GF-D8 (cell line): ENCODE results near the gene KLHL17.
"Not testable (repeated sequence)": the region's sequence is repeated elsewhere in the genome, so short reads cannot be mapped to it uniquely, and the experiment has no call there.

Experiments
- DNase-seq: peaks from one replicate; lab custom pipeline; 2025; lab: John Stamatoyannopoulos, UW

Gene KLHL17

DNA sequence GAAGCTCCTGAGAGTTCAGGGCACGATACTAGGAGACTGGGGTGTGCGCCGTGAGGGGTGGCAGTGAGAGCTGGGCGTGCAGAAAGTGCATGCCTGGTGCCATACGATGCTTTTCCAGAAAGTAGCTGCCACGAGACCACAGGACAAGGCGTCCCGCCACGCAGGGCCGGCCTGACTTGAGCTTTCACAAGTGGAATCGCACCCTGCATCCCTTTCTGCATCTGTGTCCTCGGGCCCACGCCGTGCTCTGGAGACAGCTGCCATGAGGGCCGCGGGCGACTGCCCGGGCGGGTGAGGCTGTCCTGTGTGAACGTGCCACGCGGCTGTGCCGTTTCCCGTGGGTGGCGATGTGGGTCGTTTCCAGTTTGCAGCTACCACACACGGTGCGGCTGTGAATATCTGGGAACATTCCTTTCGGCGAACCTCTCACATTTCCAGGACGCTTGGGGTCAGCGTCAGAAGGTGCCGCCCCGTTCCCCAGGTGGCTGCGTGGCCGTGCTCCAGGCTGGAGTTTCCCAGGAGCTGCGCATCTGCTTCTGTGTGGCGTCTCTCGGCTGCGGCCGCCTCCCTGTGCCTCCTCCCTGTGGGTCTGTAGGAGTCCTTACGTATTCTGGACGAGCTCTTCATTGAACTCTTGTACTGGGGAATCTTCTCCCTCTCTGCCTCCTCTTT is 22.5 kb downstream of the KLHL17 start:
- no peak for DNase-seq

DNA sequence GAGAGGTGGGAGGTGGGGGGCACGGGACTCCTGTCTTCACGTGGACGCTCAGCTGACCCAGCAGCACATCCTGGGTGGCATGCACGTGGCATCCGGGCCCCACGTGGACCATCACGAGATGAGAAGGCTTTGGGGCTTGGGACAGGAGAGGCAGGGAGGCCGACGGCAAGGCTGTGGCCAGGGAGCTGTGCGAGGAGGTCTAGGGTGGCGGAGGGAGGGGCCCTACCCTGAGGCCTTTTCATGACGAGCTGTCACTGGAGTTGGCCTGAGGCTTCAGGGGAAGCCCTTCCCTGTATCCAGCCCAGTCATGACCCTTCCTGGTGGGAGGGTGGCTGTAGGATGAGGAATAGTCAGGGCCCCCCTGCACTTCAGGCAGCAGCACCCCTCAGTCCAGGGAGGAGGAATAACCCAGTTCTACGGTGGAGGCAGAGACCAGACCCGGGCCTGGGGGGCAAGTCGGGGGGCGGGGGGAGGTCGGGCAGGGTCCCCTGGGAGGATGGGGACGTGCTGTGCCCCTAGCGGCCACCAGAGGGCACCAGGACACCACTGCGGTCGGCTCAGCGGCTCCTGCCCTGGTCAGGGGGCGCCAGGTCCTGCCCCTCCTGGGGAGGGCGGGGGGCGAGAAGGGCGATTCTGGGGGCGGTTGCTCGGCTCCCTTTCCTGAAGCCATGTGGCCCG is 23.6 kb downstream of the KLHL17 start:
- DNase-seq = no peak

DNA sequence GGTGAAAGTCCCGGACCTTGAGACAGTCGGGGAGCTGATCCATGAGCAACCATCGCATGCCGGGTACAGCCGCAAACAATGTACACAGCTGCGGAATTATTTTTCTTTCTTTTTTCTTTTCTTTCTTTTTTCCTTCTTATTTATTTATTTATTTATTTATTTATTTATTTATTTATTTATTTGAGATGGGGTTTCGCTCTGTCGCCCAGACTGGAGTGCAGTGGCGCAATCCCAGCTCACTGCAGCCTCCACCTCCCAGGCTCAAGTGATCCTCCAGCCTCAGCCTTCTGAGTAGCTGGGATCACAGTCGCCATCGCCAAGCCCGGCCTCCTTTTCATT is 24.1 kb downstream of the KLHL17 start:
- no peak for DNase-seq

DNA sequence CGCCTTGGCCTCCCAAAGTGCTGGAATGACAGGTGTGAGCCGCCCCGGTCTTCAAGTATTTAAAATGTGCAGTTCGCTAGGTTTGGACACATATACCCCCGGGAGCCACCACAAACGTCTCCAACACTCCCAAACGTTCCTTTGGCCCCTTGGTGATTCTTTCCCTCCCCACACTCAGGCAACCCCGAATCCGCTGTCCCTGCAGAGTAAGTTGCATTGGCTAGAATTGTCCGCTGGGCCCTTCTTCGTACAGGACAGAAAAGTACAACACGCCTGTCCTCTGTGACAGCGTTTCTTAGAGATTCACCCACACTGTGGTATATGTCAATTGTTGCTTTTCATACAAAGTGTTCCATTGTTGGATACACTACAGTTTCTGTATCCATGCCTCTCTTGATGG is 24.7 kb downstream of the KLHL17 start:
- no peak for DNase-seq

DNA sequence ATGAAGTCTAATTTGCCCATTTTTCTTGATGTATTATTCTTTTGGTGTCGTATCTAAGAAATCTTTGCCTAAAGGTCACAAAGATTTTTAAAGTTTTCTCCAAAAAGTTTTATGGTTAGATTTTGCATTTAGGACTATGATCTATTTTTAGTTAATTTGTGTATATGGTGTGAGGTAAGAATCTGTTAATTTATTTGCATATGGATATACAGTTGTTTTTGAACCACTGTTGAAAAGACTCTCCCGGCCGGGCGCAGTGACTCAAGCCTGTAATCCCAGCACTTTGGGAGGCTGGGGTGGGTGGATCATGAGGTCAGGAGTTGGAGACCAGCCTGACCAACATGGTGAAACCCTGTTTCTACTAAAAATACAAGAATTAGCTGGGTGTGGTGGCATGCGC is 27.7 kb downstream of the KLHL17 start:
- DNase-seq = not testable (repeated sequence)

DNA sequence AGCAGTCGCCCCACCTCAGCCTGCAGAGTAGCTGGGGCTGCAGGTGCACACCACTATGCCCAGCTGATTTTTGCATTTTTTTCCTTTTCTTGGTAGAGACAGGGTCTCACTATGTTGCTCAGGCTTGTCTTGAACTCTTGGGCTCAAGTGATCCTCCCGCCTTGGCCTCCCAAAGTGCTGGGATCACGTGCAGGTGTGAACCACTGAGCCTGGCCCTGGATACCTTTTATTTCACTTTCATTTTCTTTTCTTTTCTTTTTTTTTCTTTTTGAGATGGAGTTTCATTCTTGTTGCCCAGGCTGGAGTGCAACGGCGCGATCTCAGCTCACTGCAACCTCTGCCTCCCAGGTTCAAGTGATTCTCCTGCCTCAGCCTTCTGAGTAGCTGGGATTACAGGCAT is 30.9 kb downstream of the KLHL17 start:
- DNase-seq = not testable (repeated sequence)

DNA sequence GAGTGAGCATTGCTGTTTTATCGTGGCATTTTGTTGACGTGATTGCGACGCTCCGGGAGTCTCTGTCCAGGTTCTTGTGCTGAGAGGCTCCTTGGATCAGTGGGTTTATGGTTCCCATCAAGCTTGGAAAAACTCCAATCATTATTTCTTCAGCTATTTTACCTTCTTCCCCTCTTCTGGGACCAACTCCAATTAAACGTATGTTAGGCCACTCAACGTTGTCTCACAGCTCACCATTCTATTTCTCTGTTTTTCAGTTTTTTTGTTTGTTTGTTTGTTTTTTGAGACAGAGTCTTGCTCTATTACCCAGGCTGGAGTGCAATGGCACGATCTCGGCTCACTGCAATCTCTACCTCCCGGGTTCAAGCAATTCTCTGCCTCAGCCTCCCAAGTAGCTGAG is 31.5 kb downstream of the KLHL17 start:
- DNase-seq = no peak

DNA sequence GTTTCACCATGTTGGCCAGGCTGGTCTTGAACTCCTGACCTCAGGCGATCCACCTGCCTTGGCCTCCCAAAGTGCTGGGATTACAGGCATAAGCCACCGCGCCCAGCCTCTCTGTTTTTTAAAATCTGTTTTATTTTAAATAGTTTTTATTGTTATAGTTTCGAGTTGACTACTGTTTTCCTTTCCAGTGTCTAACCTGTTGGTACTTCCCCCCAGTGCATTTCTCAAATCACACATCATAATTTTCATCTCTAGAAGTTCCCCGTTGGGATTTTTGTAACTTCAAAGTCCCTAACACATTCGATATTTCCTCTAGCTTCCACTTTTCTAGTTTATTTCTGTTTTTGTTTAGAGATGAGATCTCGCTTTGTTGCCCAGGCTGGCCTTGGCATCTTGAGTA is 32.0 kb downstream of the KLHL17 start:
- no peak for DNase-seq

DNA sequence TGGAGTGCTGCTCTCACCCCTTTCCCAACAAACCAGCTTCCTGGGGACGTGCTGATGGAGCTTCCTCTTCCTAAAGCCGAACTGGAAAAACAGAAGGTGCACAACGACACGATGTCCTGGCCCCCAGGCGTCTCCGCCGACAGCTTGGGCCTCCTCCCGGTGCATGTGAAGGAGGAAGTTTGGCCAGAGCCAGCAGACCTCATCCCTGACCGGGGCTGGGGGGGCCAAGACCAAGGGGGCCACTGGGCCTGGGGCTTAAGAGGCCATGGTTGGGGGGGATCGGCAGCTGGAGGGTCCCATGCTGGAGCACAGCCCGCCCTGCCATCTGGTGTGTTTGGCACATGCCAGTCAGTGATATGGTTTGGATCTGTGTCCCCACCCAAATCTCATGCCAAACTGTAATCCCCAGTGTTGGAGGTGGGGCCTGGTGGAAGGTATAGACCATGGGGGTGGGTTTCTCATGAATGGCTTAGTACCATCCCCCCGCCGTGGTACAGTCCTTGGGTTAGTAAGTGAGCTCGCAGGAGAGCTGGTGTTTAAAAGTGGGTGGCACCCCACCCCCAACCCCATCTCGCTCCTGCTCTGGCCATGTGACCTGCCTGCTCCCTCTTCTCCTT is 33.1 kb downstream of the KLHL17 start:
- no peak for DNase-seq

DNA sequence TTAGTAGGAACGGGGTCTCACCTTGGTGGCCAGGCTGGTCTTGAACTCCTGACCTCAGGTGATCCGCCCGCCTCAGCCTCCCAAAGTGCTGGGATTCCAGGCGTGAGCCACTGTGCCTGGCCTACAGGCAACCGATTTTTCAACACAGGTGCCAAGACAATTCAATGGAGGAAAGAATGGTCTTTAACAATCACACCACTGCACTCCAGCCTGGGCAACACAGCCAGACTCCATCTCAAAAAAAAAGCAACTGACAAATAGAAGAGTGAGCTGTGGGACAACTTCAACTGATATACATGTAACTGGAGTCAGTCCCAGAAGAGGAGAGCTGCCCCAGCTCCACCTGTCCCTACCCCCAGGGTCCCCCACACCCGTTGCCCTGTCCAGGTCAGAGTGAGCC is 34.2 kb downstream of the KLHL17 start:
- DNase-seq = not testable (repeated sequence)

DNA sequence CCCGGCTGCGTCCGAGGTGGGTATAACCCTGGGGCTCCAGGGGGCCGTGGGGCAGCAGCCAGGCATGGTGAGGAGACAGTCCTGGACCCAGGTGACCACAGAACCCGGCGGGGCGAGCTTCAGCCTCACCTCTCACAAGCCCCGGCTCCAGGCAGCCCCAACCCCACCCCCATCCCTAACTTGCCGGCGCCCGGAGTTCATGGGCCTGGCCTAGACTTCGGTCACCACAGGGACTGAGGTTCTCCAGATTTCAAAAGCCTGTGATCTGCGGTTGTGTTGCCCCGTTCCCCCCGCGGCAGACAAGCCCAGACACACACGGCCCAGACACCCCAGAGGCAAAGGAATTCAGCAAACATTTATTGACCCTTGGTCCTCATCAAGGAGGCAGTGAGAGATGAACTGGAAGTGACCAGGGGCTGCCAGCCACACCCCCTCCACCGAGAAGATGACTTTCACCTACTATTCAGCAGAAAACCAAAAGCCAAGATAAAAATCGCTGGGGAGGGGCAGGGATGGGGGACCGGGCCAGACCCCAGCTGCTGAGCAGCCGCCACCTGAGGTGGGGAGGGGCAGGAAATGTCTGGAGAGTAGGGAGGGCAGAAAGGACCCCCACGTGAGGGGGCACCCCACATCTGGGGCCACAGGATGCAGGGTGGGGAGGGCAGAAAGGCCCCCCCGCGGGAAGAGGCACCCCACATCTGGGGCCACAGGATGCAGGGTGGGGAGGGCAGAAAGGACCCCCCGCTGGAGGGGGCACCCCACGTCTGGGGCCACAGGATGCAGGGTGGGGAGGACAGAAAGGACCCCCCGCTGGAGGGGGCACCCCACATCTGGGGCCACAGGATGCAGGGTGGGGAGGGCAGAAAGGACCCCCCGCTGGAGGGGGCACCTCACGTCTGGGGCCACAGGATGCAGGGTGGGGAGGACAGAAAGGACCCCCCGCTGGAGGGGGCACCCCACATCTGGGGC is 35.6 kb downstream of the KLHL17 start:
- no peak for DNase-seq

DNA sequence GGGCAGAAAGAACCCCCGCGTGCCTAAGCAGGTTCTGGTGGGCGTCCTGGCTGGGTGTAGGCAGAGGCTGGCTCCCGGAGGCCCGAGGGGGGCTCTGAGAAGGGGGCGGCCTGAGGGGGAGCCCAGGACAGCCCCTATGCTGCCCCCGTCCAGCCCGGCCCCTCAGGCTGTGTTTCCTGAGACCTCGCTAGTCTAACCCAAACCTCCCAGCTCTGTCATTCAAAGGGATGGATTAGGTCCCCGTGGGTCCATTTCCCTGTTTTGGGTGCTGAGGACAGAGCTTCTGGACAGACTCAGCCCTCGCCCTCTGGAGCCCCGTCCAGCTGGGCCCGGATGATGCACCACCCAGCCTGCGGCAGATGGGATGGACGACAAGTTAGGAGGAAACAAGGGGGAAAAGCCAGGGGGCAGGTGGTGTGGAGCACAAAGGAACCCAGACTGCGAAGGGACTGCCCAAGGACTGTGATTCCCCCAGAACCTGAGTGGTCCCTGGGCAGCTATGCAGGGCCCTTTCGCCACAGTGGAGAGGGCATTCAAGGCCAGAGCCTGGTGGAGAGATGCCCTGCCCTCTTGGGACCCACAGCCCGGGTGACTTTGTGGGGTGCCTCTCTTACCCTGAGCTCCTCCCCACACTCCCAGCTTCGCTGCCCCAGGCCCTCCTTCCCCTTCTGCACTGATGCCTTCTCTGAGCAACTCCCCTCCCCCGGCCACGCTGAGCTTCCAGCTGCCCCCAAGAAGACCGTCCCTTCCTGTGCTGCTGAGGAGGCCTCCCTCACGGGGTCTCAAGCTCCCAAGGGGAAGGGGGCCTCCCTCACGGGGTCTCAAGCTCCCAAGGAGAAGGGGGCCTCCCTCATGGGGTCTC is 36.7 kb downstream of the KLHL17 start:
- no peak for DNase-seq

DNA sequence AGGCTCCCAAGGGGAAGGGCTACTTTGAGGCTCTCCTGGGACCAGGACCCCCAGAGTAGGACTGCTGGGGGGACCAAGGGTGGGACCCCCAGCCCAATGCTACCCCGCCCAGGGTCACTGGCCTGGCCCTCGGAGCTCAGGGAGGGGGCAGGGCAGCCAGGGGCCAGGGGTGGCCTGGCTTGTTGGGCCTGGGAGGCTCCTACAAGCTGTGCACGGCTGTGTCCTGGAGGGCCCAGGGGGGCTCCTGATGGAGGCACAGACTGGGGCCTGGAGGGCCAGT is 37.3 kb downstream of the KLHL17 start:
- DNase-seq = no peak

DNA sequence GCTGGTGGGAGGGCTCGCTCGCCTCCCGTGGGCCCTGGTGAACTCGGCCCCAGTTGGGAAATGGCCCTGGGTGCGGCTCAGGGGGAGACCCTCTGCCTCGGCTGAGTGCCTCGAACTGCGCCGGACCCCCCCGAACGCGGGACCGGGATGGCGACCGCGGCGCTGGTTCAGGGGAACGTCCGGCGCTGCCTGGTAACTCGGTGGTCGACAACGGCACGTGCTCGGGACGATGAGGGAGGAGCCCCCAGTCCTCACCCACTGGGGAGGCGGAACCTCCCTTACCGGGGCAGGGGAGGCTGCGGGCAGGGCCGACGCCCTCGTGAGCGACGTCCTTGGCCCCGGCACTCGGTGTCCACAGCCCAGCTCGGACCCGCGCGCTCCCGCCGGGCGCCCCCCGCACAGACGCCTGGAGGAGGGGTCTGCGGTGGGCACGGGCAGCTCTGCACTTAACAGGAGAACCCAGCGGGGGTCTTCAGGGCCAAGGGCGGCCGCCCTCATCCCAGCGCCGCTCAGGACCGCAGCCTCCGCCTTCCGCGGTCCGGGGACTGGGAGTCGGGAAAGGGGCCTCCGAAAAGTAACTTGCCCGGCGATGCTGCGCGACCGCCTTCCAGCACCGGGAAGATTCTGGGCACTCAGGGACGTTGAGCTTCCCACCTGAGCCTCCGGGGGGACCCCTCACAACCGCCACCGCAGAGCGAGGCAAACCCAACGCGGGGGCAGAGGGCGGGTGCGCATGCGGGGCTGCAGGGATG is 37.8 kb downstream of the KLHL17 start:
- no peak for DNase-seq

DNA sequence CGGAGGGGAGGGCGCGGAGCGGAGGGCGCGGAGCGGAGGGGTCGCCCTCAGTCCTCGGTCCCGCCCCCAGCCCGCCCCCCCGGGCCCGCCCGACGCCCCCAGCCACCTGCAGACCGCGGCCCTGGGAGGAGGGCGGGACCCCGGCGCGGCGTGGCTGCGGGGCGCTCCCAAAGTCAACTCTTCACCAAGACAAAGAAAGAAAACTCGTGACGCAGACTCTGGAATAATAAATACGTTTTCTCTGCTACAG is 38.3 kb downstream of the KLHL17 start:
- no peak for DNase-seq

DNA sequence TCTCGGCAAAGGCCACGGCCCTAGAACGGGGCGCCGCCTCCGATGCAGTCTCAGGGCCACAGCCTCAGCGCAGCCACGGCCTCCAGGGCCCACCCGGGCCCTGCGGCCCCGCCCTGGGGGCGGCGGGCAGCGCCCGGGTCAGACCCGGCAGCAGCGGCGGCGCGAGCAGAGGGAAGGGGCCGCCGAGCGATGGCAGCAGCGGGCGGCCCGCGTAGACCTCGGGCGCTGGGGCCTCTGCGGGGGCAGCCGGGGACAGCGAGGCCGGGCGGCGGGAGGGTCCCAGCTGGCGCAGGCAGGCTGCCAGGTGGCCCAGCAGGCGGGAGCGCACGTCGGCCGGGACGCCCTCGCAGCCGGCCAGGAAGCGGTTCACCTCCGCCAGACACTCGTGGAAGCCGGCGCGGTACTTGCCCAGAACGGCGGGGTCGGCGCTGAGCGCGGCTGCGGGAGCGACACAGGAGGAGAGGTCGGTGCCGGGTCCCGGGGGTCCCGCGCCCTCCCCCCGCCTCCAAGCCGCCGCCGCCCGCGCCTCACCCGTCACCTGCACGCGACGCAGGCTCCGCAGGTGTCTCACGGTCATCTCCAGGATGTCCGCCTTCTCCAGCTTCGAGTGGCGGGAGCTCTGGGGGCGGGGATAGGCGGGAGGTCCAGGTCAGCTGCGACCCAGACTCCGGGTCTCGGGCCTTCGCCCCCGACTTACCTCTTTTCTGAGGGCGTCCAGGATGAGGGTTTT is 38.8 kb downstream of the KLHL17 start:
- DNase-seq = no peak

DNA sequence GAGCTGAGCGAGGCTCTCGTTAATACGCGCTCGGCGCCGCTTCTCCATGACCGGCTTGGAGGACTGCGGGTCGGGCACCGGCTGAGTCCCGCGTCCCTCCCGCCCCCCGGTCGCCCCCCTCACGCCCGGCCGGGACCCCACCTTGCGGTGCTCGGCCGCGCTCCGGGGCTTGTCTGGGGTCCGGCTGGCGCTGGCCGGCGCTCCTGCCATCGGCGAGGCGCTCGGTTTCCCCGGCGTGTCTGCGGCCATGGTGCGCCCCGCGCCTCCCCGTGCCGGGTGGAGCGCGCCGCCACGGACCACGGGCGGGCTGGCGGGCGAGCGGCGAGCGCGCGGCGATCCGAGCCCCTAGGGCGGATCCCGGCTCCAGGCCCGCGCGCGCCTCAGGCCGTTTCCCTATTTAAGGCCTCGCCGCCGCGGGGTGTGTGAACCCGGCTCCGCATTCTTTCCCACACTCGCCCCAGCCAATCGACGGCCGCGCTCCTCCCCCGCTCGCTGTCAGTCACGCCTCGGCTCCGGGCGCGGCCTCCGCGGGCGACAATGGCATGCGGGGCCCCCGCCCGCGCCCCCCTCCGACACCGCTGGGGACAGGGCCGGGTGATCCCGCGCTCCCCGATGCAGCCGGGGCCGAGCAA is 39.5 kb downstream of the KLHL17 start, which contains the start of gene HES4:
TSS of gene HES4 (minus strand) at position 373 of the 632 bp plus-strand sequence. CDS start at position 249, 124 bp downstream.
- DNase-seq = peak; percentile 76

DNA sequence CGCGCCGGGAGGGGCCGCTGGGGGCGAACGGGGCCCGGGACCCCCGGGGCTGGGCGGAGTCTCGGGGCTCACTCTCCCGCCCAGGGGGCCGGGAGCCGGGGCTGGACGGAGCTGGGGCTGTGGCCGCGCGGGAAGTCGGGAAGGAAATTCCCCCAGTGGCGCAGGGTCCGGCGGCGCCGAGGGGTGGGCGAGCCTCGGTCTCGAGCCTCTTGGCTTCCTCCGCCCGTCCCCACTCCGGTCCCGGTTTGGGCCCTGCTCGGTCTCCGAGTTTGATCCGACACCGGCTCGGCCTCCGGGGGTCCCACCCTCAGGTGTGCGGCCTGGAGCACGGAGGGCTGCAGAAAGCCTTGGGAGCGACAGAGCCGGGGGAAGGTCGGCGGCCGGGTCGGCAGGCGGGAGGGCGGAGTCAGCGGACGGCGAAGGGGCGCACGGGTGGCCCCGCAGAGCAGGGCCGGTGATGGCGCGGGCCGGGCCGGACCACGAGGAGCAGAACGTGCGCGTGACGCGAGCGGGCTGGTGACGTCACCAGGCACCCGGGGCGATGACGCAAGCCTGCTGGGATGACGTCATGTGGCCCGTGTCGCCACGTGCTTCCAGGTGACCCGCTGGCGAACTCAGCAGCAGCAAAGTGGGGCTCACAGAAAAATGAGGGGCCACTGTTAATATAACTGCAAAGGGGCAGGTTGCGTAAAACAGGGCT is 40.1 kb downstream of the KLHL17 start:
- peak; percentile 67 for DNase-seq

DNA sequence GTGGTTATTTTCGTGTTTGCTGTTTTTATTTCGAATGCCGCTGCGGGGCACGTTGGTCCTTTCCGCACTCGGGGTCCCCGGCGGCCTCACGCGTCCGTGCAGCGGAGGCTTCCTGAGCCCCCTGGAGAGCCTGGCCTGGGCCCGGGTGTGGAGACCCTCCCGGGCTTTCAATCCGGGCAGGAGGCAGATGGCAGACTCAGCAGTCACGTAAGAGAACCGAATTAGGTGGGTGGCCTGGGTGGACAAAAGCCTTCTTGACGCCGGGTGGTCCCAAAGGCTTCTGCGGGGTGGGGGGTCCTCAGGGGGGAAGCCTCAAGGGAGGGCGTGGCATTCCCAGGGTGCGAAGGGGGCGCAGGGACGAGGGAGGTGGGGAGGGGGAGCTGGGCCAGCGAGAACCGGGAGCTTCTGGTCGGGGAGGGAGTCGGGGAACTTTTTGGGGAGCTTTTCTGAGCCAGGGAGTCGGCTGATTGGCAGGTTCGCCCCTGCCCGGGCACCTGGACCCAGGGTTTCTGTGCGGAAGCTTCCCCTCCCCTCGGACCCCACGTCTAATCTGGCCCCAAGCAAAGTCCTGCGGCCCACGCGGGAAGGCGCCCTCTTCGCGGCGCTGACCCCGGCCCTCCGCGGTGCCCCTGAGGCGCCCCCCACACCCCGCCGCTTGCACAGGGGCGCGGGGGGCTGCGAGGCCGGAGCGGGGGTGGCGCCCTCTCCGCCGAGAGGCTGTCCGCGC is 40.8 kb downstream of the KLHL17 start:
- no peak for DNase-seq
